ENCODE data around the gene PPP2R2D.

The PPP2R2D gene

GRCh38 chr10:131997366-131998049 is 96.7 kb downstream of the PPP2R2D start:
- Histone ChIP-seq H3K4me3 (IDR thresholded peaks at IDR 0.05; ENCODE audit: insufficient read depth, low read depth, low read length) (no peak overlapping the region), H3K4me1 (ENCODE audit: low read depth, poor library complexity, severe bottlenecking) (no peaks in the 10 kb centered on the region), H3K27me3 (ENCODE audit: insufficient read depth, low read depth) (no peaks in the 10 kb centered on the region), H3K79me2 (ENCODE audit: insufficient read depth, low read depth) (no peaks in the 10 kb centered on the region), H2AFZ (ENCODE audit: low read depth) (no peak overlapping the region), H3K9ac (no peak overlapping the region), H4K20me1 (ENCODE audit: insufficient read depth) (no peaks in the 10 kb centered on the region), H3K4me2 (no peak overlapping the region), H3K27ac (no peak overlapping the region), H3K36me3 (ENCODE audit: insufficient read depth) (no peaks in the 10 kb centered on the region)
- no peak for TF ChIP-seq CTCF (conservative IDR thresholded peaks at IDR 0.05; ENCODE audit: low read depth, low read length)

GRCh38 chr10:131998050-131998844 is 97.4 kb downstream of the PPP2R2D start:
- H3K27ac ChIP-seq, result no peak overlapping the region
- no peaks in the 10 kb centered on the region for H3K27me3 ChIP-seq (ENCODE audit: insufficient read depth, low read depth)
- H3K36me3 ChIP-seq (ENCODE audit: insufficient read depth), result no peaks in the 10 kb centered on the region
- H4K20me1 ChIP-seq (ENCODE audit: insufficient read depth), result no peaks in the 10 kb centered on the region
- H3K4me1 ChIP-seq (ENCODE audit: low read depth, poor library complexity, severe bottlenecking), result no peaks in the 10 kb centered on the region
- H3K4me2 ChIP-seq, result no peak overlapping the region
- TF ChIP-seq CTCF (conservative IDR thresholded peaks at IDR 0.05; ENCODE audit: low read depth, low read length), result no peak
- H3K79me2 ChIP-seq (ENCODE audit: insufficient read depth, low read depth), result no peaks in the 10 kb centered on the region
- no peak overlapping the region for H3K9ac ChIP-seq
- H2AFZ ChIP-seq (ENCODE audit: low read depth), result no peak overlapping the region
- H3K4me3 ChIP-seq (IDR thresholded peaks at IDR 0.05; ENCODE audit: insufficient read depth, low read depth, low read length), result no peak overlapping the region

- H3K4me1 ChIP-seq (ENCODE audit: low read depth, poor library complexity, severe bottlenecking), result no peaks in the 10 kb centered on the region
- H3K36me3 ChIP-seq (ENCODE audit: insufficient read depth), result no peaks in the 10 kb centered on the region
- H3K4me2 ChIP-seq, result no peak overlapping the region
- no peak overlapping the region for H3K9ac ChIP-seq
- H4K20me1 ChIP-seq (ENCODE audit: insufficient read depth), result no peaks in the 10 kb centered on the region
- H3K79me2 ChIP-seq (ENCODE audit: insufficient read depth, low read depth), result no peaks in the 10 kb centered on the region
- H3K4me3 ChIP-seq (IDR thresholded peaks at IDR 0.05; ENCODE audit: insufficient read depth, low read depth, low read length), result no peak overlapping the region
- no peak for TF ChIP-seq CTCF (conservative IDR thresholded peaks at IDR 0.05; ENCODE audit: low read depth, low read length)
- no peaks in the 10 kb centered on the region for H3K27me3 ChIP-seq (ENCODE audit: insufficient read depth, low read depth)
- H2AFZ ChIP-seq (ENCODE audit: low read depth), result no peak overlapping the region
- H3K27ac ChIP-seq, result no peak overlapping the region
These were observed 98.3 kb downstream of the PPP2R2D start for GRCh38 chr10:131998845-131999681.

- H3K36me3 ChIP-seq (ENCODE audit: insufficient read depth), result no peaks in the 10 kb centered on the region
- no peaks in the 10 kb centered on the region for H3K4me1 ChIP-seq (ENCODE audit: low read depth, poor library complexity, severe bottlenecking)
- no peaks in the 10 kb centered on the region for H3K27me3 ChIP-seq (ENCODE audit: insufficient read depth, low read depth)
- no peak overlapping the region for H3K27ac ChIP-seq
- no peak overlapping the region for H3K4me3 ChIP-seq (IDR thresholded peaks at IDR 0.05; ENCODE audit: insufficient read depth, low read depth, low read length)
- H4K20me1 ChIP-seq (ENCODE audit: insufficient read depth), result no peaks in the 10 kb centered on the region
- H2AFZ ChIP-seq (ENCODE audit: low read depth), result no peak overlapping the region
- TF ChIP-seq CTCF (conservative IDR thresholded peaks at IDR 0.05; ENCODE audit: low read depth, low read length), result no peak
- H3K9ac ChIP-seq, result no peak overlapping the region
- H3K79me2 ChIP-seq (ENCODE audit: insufficient read depth, low read depth), result no peaks in the 10 kb centered on the region
- H3K4me2 ChIP-seq, result no peak overlapping the region
These were observed 100.6 kb downstream of the PPP2R2D start for GRCh38 chr10:132001238-132001972.
